Esophagus squamous epithelium (tissue), 5 donors: Measurements from ENCODE around the gene ASB13. TPM values are rescaled to one million over a fixed set of nuclear protein-coding genes. Genes with fewer than 3 reads are reported as not detected.

ENCODE experiments used
- DNase-seq: peaks from one replicate; lab custom pipeline; 2025; lab: John Stamatoyannopoulos, UW
- H3K27ac ChIP-seq, 4 donors: fragments of 200-600 bp; sonication (generic); one replicate each; pipeline ENCODE4 v1.5.1; 2016 to 2019; ENCODE audit warnings: mild to moderate bottlenecking in 1 of 4
- H3K27me3 ChIP-seq, 4 donors: fragments of 200-600 bp; sonication (generic); 1 replicate in 3 of 4; 2 replicates in 1 of 4; pipeline versions ENCODE4 v1.5.1 to v1.6.0; 2017 to 2021; ENCODE audit warnings: antibody characterized with exemption in 1 of 4
- H3K36me3 ChIP-seq, 3 donors: fragments of 200-600 bp; sonication (generic); one replicate each; pipeline ENCODE4 v1.5.1; 2016 to 2019
- H3K4me1 ChIP-seq, 3 donors: fragments of 200-600 bp; sonication (generic); one replicate each; pipeline ENCODE4 v1.5.1; 2017 to 2019
- H3K4me3 ChIP-seq, 4 donors: fragments of 200-600 bp; sonication (generic); 1 replicate in 3 of 4; 2 replicates in 1 of 4; pipeline ENCODE4 v1.5.1; 2016 to 2019; ENCODE audit warnings: mild to moderate bottlenecking in 2 of 4, moderate library complexity in 1 of 4
- H3K9me3 ChIP-seq, 3 donors: fragments of 200-600 bp; sonication (generic); one replicate each; pipeline ENCODE4 v1.5.1; 2016 to 2019
- CTCF ChIP-seq, 6 experiments: fragments of 450-650 bp in 4 of 6; fragments of 200-600 bp in 2 of 6; sonication (generic) in 2 of 6; IDR thresholded peaks; one replicate each; pipeline ENCODE4 v1.5.1; 2016 to 2019; ENCODE audit warnings: antibody characterized with exemption in 6 of 6, mild to moderate bottlenecking in 4 of 6, moderate library complexity in 4 of 6
- POLR2A ChIP-seq, 4 donors: fragments of 450-650 bp; IDR thresholded peaks; one replicate each; pipeline ENCODE4 v1.6.1; 2017; ENCODE audit warnings: antibody characterized with exemption in 4 of 4, mild to moderate bottlenecking in 4 of 4, moderate library complexity in 3 of 4
- WGBS, 2 donors: methylation state at CpG; one replicate each; pipeline ENCODE4 v1.1.5; 2018; 5-methylcytosine and 5-hydroxymethylcytosine counted together
- intact Hi-C: fragments of 100-400 bp; cut with DNase I; formaldehyde crosslinking; loops from one replicate; pipeline ENCODE4 v1.15.0; 2022
- total RNA-seq, 4 donors: library from RNA; depleted of rRNA; stranded (reverse); fragments of >200 nt; gene quantifications; one replicate each; pipeline ENCODE4 v1.1.0, GENCODE V29; 2016
- donor health status: DM: yes; HTN: yes; CAD: no.

Gene ASB13
- total RNA-seq, 4 donors from 2014 or later: 9.6 to 29.0 (median 15.7) TPM

DNA sequence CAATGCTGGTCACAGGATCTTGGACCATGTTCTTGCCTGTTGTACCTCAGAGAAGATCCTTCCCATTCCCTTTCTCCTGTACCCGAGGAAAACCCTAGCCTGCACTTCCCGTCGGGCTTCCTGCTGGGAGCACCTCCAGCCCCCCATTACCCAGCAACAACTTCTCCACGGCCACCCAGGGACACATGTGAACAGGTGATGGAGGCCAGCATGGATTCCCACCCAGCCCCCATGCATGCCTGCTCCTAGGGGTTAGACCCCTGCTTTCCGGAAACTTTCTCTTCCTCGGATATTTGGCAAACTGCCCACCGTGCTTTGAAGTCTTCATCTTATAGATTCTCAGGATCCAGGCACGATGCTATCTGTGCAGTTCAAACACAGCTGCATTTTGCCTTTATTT is 74.3 kb downstream of the ASB13 start:
- intact Hi-C loops: no loop called here

DNA sequence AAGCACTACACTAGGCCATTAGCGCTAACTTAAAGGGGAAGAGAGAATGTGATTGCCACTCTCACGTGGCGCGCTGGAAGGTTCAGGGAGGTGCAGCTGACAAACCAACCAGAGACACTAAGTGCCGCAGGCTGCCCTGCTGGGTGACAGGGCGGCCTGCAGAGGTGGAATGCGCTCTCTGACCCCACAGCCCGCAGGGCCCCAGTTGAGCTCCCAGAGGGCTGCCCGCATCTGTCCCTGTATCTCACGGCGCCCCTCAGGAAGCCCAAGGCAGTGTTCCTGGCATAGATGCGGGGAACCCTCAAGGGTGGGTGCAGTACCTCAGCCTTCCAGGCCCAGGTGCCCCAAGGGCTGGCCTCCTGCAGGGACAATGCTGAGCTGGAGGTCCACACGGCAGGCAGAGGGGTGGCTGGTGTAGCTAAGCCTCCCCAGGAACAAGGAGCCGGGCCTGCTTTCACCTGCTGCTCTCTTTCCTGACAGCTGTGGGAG is 75.0 kb downstream of the ASB13 start:
- intact Hi-C loops: no loop called here
- Histone ChIP-seq H3K27ac (no peak overlapping the region), H3K36me3 (no peaks in the 10 kb centered on the region), H3K27me3 (peaks cover 0 to 9% (median 0%) of the 10 kb centered on the region in 4 donors), H3K4me3 (no peak overlapping the region), H3K4me1 (peaks cover 20 to 67% (median 36%) of the 10 kb centered on the region in 3 donors), H3K9me3 (no peaks in the 10 kb centered on the region)
- DNase-seq: no peak
- no peak for TF ChIP-seq POLR2A (IDR thresholded peaks at IDR 0.05)
- TF ChIP-seq CTCF (IDR thresholded peaks at IDR 0.05): no peak
- WGBS, 2 donors: 80 to 86% methylated on average over 3 to 5 of the region's 14 CpGs

More for the DNA sequence above, 74.3 kb downstream of the ASB13 start:
- no peaks in the 10 kb centered on the region for H3K36me3 ChIP-seq
- no peak for DNase-seq
- H3K9me3 ChIP-seq: no peaks in the 10 kb centered on the region
- peaks cover 0 to 9% (median 0%) of the 10 kb centered on the region in 4 donors for H3K27me3 ChIP-seq
- WGBS, 2 donors: 83% methylated on average over 8 of the region's 8 CpGs
- H3K4me3 ChIP-seq: no peak overlapping the region
- no peak for TF ChIP-seq CTCF (IDR thresholded peaks at IDR 0.05)
- TF ChIP-seq POLR2A (IDR thresholded peaks at IDR 0.05): no peak
- no peak overlapping the region for H3K27ac ChIP-seq
- H3K4me1 ChIP-seq: peaks cover 26 to 67% (median 42%) of the 10 kb centered on the region in 3 donors

DNA sequence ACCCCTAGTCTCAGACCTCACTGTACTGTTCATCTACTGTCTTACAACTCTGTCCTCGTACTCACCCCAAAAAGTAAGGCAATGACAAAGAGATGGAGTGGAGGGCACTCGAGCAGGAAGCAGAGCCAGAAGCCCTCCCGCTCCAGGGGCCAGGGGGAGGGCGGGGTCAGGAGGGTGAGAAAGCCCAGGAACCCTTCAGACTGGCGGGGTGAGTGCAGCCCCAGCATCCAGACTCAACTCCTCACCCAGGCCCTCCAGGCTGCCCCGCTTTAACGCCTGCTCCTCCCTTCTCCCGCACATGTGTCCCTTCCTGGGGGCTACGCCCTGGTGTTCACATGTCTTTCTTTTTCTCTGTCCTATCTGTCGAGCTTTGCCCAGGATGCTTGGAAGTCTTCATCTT is 75.6 kb downstream of the ASB13 start:
- intact Hi-C loops: no loop called here
- H3K9me3 ChIP-seq: no peaks in the 10 kb centered on the region
- no peak for TF ChIP-seq POLR2A (IDR thresholded peaks at IDR 0.05)
- no peak for TF ChIP-seq CTCF (IDR thresholded peaks at IDR 0.05)
- DNase-seq: no peak
- H3K27me3 ChIP-seq: peaks cover 0 to 9% (median 0%) of the 10 kb centered on the region in 4 donors
- H3K4me3 ChIP-seq: no peak overlapping the region
- H3K4me1 ChIP-seq: peaks cover 14 to 67% (median 31%) of the 10 kb centered on the region in 3 donors
- 82 to 83% methylated on average over 9 to 10 of the region's 10 CpGs for whole genome bisulfite sequencing, 2 donors
- H3K36me3 ChIP-seq: no peaks in the 10 kb centered on the region
- H3K27ac ChIP-seq: no peak overlapping the region

GRCh38 chr10:5589661-5590511 is 76.5 kb downstream of the ASB13 start:
- Histone ChIP-seq H3K9me3 (no peaks in the 10 kb centered on the region), H3K4me3 (no peak overlapping the region), H3K36me3 (no peaks in the 10 kb centered on the region), H3K27me3 (peaks cover 0 to 9% (median 0%) of the 10 kb centered on the region in 4 donors), H3K27ac (peak overlapping the region in 1 of 4 donors; percentile 14), H3K4me1 (peaks cover 13 to 67% (median 30%) of the 10 kb centered on the region in 3 donors)
- TF ChIP-seq CTCF (IDR thresholded peaks at IDR 0.05) (peak in 2 of 6 experiments; percentile 12 to 24), POLR2A (IDR thresholded peaks at IDR 0.05) (no peak)
- 71 to 74% methylated on average over 14 to 15 of the region's 16 CpGs for WGBS, 2 donors
- intact Hi-C loops: no loop called here
- DNase-seq: no peak
